Measurements from ENCODE around the gene TBCD.

DNA sequence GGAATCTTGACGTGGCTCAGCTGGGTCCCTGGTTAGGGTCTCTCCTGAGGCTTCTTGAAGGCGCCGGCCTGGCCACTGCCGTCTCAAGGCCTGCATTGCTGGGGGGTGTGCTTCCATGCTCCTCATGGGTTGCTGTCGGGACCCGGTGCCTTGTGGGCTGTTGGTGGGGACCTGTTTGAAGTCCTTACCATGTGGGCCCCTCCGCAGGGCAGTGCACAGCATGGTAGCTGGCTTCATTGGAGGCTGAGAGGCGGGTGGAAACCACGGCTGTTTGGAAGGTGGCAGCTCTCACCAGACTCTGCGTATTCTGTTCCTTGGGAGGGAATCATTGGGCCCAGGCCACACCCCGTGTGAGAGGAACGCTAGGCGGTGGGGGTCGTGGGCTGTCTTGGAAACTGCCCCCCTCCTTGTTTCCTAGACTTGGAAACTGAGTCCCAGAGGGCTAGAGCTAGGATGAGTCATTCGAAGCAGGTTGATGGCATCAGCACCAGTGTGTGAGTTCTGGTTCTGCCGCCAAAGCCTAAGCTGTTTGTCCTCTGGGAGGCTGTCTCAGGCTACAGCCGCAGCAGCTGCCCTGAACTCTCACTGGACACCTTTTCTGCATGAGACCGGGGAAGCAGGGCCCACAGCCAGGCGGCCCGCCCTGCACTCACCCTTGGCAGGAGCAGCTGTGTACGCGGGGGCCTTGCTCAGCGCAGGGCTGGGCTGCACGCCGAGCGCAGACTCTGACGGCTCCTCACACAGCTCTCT is 52.8 kb downstream of the TBCD start:
- TF ChIP-seq CHD4 (IDR thresholded peaks at IDR 0.05; ENCODE audit: borderline replicate concordance) = no peak
- no peak for TF ChIP-seq POLR2A (IDR thresholded peaks at IDR 0.05; ENCODE audit: low read length)
- no peak for TF ChIP-seq SMC3 (IDR thresholded peaks at IDR 0.05)
